ENCODE measurements around the gene DEDD2.

Gene DEDD2

DNA sequence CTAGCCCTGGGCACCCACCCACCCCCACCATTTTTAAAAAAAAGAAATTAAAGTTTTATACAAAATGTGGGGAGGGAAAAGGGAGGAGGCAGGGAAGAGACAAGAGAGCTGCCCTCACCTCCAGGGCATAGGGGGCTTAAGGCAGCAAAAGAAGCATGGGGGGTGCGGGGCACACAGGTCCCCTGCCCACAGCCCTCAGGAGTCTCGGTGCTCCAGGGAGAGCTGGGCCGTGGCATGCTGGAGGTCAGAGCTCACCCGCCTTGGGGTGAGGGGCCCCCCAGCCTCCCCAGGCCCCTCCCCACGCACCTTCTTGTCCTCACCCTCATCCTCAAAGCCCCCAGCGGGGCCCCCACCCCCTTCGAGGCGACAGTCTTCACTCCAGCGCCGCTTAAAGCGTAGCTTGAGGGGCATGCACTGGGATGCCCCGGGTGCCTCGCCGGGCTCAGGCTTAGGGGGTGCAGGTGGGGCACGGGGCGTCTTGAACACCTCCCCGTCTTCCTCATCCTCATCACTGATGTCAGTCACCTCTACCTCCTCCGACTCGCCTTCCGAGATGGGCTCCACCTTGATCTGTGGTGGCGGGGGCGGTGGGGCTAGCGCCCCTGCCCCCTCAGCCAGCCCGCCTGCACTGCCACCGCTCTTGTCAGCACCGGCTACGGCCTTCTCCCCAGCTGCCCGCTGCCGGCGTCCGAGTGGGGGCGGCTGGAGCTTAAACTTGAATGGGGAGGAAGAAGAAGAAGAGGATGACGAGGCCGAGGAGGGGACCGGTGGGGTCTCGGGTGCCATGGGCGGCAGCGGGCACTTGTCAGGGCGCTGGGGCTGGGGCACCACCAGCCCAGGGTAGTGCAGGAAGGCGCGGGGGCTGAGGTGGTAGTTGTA, 31.0 kb upstream of the DEDD2 start:
- no peak for DNase-seq

DNA sequence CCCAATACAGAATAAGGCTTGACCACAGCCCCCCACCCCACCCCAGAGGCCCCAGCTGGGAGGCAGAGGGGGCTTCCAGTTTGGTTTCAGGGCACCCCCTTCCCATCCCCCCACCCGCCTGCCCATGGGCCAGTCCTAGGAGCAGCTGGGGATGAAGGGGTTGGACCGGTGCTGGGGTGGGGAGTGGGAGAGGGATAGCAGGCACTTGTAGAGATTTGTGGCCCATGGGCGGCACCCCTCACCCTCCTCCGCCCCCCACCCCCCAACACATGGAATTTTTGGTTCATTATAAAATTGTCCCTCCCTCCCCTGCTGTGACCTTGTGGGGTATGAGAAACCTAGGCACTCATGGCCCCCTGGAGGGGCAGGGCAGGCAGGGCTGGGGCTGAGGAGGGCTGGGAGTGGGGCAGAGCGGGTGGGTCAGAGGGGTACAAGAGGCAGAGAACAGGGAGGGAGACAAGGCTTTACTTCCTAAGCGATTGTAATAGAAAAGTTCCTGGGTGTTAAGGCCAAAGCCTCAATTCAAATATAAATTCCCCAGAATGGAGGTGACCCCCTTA, 30.2 kb upstream of the DEDD2 start:
- no peak for DNase-seq

DNA sequence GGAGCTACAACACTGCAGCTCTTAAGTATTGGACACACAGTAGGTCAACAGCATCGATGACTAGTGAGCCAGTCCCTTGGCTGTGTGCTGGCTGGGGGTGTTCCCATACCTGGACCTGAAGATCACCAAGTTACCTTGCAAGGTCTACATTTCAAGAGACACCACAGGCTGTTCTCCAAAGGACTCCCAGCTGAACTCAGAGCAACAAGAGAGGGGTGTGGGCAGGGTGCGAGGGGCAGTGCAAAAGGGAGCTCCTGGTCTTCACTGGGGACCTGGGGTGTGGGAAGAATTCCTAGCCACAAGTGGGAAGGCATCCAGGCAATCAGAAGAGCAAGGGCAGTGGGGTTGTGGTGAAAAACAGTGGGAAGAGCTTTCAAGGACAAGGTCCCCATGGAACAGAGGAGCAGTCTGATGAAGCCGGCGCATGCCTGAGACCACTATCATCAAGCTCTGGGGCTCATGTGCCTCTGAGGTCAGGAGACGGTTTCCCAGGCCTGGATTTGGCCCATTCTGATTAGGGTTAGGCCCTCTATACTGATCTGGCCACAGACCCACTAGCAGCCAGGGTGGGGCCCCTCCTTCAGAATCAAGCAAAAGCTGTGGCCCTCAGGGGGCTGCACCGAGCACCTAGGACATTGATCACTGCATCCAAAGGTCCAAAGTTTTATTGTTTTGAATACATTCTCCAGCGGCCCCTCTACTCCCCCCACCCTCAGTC, 29.6 kb upstream of the DEDD2 start:
- DNase-seq = no peak

DNA sequence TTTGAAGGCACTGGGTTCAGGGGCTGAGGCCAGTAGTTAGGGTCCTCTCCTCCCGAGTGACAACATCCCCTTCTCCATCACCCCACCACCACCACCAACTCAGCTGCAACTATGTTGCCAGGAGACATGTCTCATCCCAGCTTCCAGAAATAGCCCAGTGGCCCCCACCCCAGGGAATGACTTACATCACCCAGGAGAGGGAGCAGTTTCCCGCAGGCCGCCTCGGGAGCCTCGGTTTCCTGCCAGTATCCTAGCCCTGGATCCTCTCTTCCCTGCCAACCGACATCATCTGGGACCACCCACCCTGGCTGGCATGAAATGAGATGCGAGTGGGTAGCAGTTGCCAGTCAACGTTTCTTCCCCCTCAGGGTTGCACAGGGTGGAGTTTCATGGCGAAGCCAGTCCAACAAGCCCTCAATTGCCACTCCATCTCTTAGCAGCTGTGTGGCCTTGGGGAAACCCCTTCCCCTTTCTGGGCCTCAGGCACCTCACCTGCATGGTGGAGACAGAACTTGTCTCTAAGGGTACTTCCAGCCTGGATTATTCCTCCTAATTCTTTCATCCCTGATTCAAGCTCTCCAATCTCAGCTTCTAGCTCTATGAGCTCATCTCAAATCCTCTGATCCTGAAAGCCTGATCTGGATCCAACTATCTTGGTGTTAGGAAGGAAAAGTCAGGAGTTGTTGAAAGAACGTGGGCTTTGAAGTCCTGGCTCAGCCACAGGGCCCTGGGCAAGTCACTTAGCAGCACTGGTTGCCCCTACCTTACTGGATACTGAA, 28.9 kb upstream of the DEDD2 start:
- DNase-seq = no peak

DNA sequence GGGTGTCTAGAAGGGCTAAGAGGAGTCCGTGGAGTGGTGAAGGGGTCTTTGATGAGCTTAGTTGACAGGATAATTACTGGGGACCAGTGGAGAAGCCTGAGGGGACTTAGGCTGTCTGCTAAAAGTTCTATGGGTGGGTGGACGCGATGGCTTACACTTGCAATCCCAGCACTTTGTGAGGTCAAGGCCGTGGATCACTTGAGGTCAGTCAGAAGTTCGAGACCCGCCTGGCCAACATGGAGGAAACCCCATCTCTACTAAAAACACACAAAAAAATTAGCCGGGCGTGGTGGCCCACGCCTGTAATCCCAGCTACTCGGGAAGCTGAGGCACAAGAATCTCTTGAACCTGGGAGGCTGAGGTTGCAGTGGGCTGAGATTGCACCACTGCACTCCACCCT, 27.8 kb upstream of the DEDD2 start:
- no peak for DNase-seq

DNA sequence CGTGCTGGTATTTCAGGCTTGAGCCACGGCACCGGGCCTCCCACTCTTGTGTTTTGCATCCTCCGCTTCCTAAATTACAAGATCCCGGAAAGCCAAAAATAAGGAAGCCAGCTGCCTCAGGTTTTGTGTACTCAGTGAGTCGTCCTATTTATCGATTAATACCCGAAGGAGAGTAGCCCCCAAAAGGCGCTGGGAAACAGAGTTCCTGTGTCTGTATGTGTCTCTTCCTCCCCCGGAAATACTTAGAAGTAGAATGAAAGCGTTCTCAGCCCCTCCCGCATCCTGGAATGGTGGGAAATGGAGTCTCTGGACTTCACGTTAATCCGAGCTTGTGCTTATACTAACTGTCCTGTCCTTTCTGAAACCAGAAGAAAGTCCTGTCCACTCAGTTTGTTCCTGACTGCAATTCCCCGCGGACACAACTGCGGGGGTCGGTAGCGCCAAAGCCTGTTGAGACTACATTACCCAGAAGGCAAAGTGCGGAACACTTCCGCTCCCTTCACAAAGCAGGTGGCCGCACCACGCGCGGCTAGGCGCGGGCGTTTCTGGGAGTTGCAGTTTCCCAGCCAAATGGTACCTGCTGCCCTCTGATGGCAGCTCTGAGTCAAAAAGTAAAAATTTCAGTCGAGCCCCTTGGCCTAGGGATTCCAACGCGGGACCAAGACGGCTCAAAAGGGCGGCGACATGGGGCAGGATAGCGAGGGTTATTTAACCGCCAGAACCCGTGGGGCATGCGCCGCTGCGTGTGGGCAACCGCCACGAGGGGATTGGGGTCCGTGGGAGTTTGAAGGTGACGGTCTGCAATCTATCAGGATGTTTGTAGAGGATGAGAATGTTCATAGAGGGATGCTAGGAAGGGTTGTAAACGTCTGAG, 27.1 kb upstream of the DEDD2 start:
- peak; percentile 78 for DNase-seq

DNA sequence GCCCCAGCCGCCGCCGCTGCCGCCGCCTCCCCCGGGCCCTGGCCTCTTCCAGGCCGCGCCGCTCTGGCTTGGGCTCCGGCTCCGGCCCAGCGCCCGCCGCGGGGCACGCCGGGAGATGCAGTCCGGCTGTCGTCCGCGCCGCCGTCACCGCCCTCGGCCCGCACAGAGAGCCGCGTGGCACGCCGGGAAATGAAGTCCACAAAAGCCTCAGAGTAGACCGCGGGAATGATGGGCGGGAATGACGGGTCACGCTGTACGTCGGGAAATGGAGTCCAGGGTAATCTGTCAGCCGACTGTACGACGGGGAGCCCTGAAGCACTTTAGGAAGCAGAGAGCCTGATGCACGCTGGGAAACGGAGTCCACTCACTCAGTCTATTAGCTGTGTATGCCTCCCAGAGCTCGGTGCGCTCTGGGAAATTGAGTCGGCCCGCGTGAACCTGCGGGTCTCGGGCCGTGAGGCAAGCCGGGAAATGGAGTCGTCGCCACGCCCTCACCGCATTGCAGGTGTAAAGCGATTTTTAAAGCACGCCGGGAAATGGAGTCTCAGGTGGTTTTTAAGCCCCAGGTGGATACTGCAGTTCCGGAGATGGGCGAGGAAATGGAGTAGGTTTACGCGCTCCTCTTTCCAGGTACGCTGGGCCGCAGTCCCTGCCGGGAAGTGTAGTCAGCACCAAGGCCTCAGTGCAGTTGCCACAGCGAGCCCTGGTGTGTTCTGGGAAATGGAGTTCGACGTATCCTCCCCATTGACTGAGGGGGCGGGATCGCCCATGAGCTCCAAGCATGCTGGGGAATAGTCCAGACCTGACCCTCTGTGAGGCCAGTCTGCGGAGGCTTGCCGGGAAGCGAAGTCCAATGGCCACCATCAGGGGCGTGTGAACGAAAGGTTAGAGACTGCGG, 25.3 kb upstream of the DEDD2 start, which contains the start of gene GSK3A:
GSK3A (minus strand) TSS at position 91 of the 898 bp plus-strand sequence. CDS start 137 bp downstream, outside the sequence.
- peak; percentile 98 for DNase-seq

DNA sequence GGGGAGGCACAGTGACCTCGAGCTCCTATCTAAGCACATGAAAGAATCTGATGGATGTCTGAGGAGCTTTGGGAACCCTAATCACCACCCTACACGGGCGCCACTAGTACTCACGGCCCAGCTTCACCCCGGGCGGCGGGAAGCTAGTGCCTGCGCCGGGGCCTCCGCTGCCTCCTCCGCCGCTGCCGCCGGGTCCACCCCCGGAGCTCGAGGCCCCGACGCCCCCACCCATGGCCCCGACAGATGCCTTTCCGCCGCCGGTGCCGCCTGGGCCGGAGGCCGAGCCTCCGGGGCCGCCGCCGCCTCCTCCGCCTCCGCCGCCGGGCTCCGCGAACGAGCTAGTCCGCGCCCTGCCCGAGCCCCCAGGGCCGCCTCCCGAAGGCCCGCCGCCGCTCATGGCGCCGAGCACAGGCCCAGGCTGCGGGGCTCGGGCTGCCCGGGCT, 24.6 kb upstream of the DEDD2 start:
- no peak for DNase-seq

DNA sequence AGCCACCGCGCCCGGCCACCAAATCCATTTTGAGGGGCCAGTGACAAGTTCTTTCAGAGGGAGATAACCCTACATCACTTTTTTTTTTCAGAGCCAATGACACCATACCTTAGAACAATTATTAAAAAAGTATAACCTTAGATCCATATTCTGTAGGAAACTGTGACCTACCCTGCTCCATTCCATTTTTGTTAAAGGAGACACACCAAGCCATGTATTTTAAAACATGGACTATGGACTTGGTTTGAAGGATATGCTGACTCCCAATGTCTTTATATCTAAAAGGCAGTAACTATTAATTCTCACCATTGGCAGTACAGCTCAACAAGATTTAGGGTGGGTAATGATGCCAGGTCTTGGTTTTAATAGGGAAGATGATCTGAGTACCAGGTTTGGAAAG, 23.8 kb upstream of the DEDD2 start:
- no peak for DNase-seq

DNA sequence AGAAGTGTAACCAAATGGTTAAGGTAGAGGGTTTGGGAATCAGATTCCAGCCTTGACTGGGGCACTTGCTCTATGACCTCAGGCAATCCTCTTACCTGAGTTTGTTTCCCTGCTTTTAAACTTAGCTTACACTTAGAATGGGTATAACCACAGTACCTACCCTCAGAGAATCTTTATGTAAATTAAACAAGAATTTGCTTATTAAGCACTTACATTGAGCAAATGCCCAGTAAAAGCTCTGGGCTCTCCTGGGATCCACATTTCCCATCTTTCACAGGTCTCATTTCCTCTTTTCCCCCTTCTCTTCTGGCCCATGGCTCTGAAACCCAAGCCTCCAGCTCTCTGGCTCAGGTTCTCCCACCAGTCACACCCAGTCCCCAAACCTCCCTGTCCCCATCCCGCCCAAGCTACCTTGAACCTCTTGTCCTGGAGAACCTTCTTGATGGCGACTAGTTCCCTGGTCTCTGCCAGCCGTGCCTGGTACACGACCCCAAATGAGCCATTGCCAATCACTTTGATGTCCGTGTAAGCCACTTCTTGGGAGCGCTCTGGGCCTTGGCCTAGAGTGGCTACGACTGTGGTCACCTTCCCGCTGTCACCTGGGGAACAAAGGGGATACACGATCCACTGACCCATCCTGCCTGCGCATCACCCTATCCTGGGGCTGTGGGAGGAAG, 22.2 kb upstream of the DEDD2 start:
- no peak for DNase-seq

DNA sequence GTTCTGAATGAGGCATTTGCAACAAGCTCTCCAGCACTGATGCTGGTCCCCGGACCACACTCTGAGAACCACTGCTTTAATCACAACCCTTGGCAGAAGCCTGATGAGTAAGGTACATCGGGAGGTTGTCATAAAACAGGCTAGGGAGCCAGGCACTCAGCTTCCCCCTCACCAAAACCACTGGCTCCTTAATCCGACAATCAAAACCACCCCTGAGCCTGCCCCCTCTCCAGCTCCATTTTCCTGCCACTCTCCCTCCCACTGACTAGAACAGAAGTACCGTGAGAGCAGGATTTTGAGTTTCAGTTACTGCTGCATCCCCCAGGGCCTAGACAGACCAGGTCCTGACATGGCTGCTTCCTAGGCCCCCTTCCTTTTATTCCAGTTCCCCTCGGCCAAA, 17.7 kb upstream of the DEDD2 start:
- DNase-seq = no peak

DNA sequence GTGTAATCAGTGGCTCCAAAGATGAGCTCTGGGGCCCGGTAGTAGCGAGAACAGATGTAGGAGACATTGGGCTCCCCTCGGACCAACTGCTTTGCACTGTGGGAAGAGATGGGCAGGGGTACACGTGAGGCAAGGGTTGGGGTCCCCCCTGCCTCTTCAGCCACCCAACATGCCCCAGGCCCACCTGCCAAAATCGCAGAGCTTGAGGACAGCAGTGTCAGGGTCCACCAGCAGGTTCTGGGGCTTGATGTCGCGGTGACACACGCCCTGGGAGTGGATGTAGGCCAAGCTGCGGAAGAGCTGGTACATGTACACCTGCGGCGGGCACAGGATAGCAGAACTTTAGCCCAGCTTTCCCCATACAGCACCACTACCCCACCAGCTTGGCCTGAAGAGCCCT, 16.9 kb upstream of the DEDD2 start:
- DNase-seq = no peak

DNA sequence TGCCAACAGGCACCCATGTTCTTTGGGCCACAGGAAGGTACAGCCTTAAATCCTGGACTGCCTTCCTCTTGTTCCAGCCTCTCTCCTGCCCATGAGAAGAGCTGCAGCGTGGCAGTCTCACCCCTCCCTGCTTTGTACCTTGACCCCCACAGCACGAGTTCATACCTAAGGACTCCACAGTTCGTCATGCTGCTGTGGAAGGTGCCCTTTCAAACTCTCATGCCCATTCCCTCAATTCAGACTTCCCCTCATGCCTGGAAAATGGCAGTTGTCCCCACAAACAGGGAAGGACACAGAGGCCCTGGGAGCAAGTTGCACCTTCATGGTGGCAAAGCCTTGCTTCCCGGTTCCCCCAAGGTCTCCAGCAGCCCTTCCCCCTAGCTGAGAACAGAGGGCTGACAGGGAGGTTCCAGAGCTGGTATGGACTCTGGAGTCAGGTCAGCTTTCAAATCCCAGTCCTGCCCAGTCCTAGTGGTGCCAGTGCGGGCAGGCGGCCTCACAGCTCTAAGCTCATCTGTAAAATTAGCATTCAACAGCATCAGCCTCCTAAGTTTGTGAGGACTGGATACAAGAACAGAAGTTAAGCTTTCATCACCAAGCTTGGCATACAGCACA, 16.3 kb upstream of the DEDD2 start:
- no peak for DNase-seq

DNA sequence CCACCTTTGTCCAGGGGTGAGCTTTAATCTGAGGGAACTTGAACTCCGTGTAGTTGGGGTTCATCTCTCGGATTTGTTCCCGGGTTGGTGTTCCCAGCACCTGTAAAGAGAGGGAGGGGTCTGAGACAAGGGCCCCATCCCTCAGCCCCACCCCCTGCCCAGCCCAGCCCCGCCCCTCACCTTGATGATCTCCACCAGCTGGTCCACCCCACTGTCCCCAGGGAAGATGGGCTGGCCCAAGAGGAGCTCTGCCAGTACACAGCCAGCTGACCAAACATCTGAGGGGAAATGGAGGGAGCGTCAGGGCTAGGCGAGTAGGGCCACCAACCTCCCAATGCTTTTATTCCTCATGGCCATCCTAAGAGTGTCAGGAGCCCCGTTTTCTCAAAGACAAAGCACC, 15.6 kb upstream of the DEDD2 start:
- DNase-seq = no peak

DNA sequence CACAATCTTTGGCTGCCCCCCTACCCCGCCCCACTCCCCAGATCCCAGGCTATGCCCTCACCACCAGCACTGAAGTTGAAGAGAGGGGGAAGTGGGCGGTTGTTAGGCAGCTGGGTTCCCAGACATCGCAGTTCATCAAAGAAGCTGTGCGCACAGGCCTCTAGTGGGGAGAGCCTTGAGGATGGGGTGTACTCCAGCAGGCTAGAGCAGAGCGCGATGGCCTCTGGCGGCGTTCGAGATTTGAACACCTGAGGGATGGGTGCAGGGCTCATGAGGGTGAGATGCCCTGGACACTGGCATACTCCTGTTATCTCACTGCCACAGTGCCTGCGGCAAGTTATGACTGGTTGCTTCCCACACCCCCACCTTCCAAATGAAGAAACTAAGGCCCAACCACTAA, 15.0 kb upstream of the DEDD2 start:
- DNase-seq = no peak

DNA sequence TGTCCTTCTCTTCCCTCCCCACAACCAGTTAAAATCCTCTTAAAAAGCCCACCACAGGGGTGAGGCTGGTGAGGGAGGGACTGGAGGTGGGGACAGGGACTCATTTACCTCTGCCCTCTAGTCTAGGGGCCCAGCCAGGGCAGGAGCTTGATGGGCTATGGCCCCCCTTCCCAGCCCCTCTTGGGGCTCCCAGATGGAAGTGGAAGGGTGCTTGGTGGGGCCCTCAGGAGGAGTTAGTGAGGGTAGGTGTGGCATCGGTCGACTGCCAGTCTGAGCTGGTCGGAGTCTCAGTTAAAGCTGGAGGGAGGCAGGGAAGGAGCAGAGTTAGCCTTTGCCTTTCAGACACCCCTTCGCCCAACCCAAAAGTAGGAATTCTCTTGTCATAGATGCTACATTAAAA, 13.1 kb upstream of the DEDD2 start:
- DNase-seq = no peak

DNA sequence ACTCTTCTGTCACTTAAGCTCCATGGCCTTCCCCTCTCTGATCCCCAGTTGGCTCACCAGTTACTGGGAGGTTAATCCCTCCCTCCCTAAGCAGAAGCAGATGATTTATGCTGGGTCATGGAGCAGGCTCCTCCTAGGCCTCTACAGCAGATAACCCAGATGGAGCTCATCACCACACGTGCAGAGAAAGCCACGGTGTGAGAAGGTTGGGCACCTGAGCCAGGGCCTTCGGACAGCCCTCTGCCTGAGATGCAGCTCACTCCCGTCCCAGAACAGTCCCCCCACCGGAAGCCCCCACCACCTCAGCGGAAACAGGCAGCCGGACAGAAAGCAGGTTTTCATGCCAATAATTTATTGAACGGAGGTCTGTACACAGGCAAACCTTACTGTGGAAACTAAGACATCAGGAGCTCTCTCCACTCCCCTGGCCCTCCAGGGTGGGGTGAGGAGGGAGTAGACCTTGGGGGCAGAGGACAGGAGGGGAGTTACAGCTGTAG, 12.4 kb upstream of the DEDD2 start:
- no peak for DNase-seq

DNA sequence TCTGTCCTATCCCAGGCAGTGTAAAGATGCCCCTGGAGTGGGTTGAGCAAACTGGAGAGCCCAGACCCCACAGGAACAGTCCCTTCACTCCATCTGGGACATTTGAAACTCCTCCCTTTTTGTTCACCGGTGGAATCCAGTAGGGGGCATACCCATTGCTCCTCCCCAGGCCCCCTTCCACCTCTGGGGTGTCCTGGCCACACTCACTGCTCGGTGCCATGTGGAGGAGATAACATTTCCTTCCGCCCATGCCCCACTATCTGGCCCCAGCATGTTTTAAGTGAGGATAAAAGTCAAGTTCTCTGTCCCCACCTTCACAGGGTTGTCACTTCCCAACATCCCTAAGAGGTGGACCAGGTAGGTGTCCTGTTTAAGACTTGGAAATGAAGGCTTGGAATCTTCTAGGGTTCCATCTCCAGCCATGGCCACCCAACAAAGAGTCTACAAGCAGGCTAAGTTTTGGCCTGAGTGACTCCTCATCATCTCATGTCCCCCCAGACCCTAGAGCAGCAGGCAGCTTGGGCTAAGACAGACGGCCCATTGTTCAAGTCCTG, 11.9 kb upstream of the DEDD2 start:
- DNase-seq = no peak

DNA sequence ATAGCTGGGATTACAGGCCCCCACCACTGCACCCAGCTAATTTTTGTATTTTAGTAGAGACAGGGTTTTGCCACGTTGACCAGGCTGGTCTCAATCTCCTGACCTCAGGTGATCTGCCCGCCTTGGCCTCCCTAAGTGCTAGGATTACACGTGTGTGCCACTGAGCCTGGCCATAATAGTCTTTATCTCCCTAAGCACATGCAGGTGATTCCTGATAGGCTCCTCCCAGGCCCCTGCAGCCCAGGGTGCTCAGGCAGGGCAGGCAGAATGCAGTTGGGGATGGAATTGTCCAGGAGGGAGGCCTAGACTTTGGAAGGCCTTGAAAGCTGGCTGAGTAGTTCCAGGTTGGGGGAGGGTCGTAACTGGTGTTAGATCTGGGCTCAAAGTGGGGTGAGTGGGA, 11.2 kb upstream of the DEDD2 start:
- no peak for DNase-seq
